HG03520 (cell line): ENCODE results near the gene ZMYND15.

ENCODE experiments used
- ATAC-seq: cut with Tn5 transposase; IDR thresholded peaks from one replicate; pipeline ENCODE4 v1.9.1; 2021; ENCODE audit warnings: mild to moderate bottlenecking, moderate library complexity; ENCODE audit not compliant: unreplicated experiment

The ZMYND15 gene

GRCh38 chr17:4782652-4783051, 43.0 kb downstream of the ZMYND15 start:
- ATAC-seq = no peak

GRCh38 chr17:4785311-4786105, 45.9 kb downstream of the ZMYND15 start:
- no peak for ATAC-seq

- ATAC-seq = no peak
These were observed 46.5 kb downstream of the ZMYND15 start, which contains the start of gene VMO1 for GRCh38 chr17:4786106-4786511. Gene VMO1, minus strand, starts transcription at chr17:4786364. Its CDS starts 12 bp downstream, at chr17:4786352.

GRCh38 chr17:4786516-4786915, 46.9 kb downstream of the ZMYND15 start:
- no peak for ATAC-seq

GRCh38 chr17:4788159-4788806, 48.6 kb downstream of the ZMYND15 start:
- no peak for ATAC-seq

GRCh38 chr17:4788807-4789700, 49.4 kb downstream of the ZMYND15 start, which contains the start of gene GLTPD2:
Gene GLTPD2, plus strand, starts transcription at chr17:4788964. Its CDS starts 48 bp downstream, at chr17:4789012.
- no peak for ATAC-seq

- ATAC-seq = no peak
These were observed 50.0 kb downstream of the ZMYND15 start for GRCh38 chr17:4789701-4789950.

GRCh38 chr17:4789951-4790704, 50.5 kb downstream of the ZMYND15 start:
- ATAC-seq = peak; percentile 85

- ATAC-seq = no peak
These were observed 51.1 kb downstream of the ZMYND15 start for GRCh38 chr17:4790705-4791088.

GRCh38 chr17:4795168-4795567, 55.5 kb downstream of the ZMYND15 start:
- ATAC-seq = no peak
